Panc1 (cell line): ENCODE measurements around the gene HCAR2.

Source experiments
- CTCF ChIP-seq: fragments of 450-650 bp; IDR thresholded peaks from 2 replicates; pipeline ENCODE4 v1.5.1; 2017; ENCODE audit warnings: mild to moderate bottlenecking
- REST ChIP-seq, 2 experiments: IDR thresholded peaks; 2 replicates each; pipeline ENCODE4 v1.6.1; 2011 to 2012; ENCODE audit warnings: low read depth in 2 of 2, control low read depth in 1 of 2, low read length in 1 of 2, mild to moderate bottlenecking in 1 of 2, moderate library complexity in 1 of 2; ENCODE audit not compliant: insufficient read depth in 1 of 2
- SIN3A ChIP-seq: IDR thresholded peaks from 2 replicates; pipeline ENCODE4 v1.6.1; 2012; ENCODE audit warnings: low read depth, mild to moderate bottlenecking, low read length, moderate library complexity, borderline replicate concordance; ENCODE audit not compliant: insufficient read depth

GRCh38 chr12:122738571-122738970 is 35.4 kb upstream of the HCAR2 start:
- TF ChIP-seq REST (IDR thresholded peaks at IDR 0.05; ENCODE audit: insufficient read depth in 1 of 2, low read depth in 2 of 2, low read length in 1 of 2) (no peak), CTCF (no peak), SIN3A (no peak)
